Uterus (tissue), 2 donors: ENCODE results near the gene CEACAM16.

Experiments used
- CTCF ChIP-seq, 4 experiments: fragments of 200-600 bp in 2 of 4; fragments of 450-650 bp in 2 of 4; sonication (generic) in 2 of 4; IDR thresholded peaks; one replicate each; pipeline ENCODE4 v1.5.1; 2016 to 2019; ENCODE audit warnings: antibody characterized with exemption in 4 of 4, mild to moderate bottlenecking in 2 of 4, moderate library complexity in 1 of 4
- POLR2A ChIP-seq, 2 donors: fragments of 450-650 bp; IDR thresholded peaks; one replicate each; pipeline ENCODE4 v1.6.1; 2016; ENCODE audit warnings: antibody characterized with exemption in 2 of 2, mild to moderate bottlenecking in 1 of 2, moderate library complexity in 1 of 2

- TF ChIP-seq CTCF (IDR thresholded peaks at IDR 0.05), result no peak
- no peak for TF ChIP-seq POLR2A (IDR thresholded peaks at IDR 0.05)
Measured at GRCh38 chr19:44734357-44734756, 35.4 kb downstream of the CEACAM16 start.
